HEK293 (cell line): ENCODE measurements around the gene STOX2.

ENCODE experiments used
- EGR2 ChIP-seq: fragments of 450-650 bp; formaldehyde crosslinking; IDR thresholded peaks from 2 replicates; pipeline ENCODE4 v1.5.1; 2016; ENCODE audit warnings: low read depth, missing biosample characterization, missing genetic modification characterization
- KLF1 ChIP-seq: fragments of 450-650 bp; formaldehyde crosslinking; IDR thresholded peaks from 2 replicates; pipeline ENCODE4 v1.5.1; 2016; ENCODE audit warnings: missing biosample characterization, missing genetic modification characterization
- TF ChIP-seq, protein P1 (sequence below): fragments of 450-650 bp; formaldehyde crosslinking; IDR thresholded peaks from 2 replicates; pipeline ENCODE4 v1.5.1; 2016; ENCODE audit warnings: missing biosample characterization, missing genetic modification characterization
- TF ChIP-seq, protein P2 (sequence below): fragments of 450-650 bp; formaldehyde crosslinking; conservative IDR thresholded peaks from 2 replicates; pipeline ENCODE4 v1.5.1; 2016; ENCODE audit warnings: low read depth, missing biosample characterization, missing genetic modification characterization

DNA sequence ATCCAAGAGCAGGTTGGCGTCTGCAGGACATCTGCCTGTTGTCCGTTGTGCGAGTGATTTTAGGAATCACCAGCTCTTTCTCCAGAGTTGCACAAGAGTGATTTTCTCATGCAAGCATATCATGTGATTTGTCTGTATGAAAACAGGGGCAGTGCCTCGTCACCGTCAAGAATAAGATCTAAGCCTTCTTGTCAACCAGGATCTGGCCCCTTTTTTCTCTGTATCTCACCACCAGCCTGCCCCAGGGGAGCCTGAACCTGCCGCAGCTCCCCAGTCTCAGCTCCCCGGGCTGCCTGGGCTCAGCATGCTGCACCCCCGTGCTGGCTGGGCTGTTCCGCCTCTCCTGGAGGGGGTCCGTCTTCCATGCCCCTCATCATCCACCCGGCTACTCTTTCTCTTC lies 90.5 kb downstream of the STOX2 start:
- TF ChIP-seq KLF1 (tag by site-specific recombination) (no peak), EGR2 (tag by site-specific recombination) (no peak)
- TF ChIP-seq, protein P1, sequence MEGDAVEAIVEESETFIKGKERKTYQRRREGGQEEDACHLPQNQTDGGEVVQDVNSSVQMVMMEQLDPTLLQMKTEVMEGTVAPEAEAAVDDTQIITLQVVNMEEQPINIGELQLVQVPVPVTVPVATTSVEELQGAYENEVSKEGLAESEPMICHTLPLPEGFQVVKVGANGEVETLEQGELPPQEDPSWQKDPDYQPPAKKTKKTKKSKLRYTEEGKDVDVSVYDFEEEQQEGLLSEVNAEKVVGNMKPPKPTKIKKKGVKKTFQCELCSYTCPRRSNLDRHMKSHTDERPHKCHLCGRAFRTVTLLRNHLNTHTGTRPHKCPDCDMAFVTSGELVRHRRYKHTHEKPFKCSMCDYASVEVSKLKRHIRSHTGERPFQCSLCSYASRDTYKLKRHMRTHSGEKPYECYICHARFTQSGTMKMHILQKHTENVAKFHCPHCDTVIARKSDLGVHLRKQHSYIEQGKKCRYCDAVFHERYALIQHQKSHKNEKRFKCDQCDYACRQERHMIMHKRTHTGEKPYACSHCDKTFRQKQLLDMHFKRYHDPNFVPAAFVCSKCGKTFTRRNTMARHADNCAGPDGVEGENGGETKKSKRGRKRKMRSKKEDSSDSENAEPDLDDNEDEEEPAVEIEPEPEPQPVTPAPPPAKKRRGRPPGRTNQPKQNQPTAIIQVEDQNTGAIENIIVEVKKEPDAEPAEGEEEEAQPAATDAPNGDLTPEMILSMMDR (tag by site-specific recombination), result no peak
- TF ChIP-seq, protein P2, sequence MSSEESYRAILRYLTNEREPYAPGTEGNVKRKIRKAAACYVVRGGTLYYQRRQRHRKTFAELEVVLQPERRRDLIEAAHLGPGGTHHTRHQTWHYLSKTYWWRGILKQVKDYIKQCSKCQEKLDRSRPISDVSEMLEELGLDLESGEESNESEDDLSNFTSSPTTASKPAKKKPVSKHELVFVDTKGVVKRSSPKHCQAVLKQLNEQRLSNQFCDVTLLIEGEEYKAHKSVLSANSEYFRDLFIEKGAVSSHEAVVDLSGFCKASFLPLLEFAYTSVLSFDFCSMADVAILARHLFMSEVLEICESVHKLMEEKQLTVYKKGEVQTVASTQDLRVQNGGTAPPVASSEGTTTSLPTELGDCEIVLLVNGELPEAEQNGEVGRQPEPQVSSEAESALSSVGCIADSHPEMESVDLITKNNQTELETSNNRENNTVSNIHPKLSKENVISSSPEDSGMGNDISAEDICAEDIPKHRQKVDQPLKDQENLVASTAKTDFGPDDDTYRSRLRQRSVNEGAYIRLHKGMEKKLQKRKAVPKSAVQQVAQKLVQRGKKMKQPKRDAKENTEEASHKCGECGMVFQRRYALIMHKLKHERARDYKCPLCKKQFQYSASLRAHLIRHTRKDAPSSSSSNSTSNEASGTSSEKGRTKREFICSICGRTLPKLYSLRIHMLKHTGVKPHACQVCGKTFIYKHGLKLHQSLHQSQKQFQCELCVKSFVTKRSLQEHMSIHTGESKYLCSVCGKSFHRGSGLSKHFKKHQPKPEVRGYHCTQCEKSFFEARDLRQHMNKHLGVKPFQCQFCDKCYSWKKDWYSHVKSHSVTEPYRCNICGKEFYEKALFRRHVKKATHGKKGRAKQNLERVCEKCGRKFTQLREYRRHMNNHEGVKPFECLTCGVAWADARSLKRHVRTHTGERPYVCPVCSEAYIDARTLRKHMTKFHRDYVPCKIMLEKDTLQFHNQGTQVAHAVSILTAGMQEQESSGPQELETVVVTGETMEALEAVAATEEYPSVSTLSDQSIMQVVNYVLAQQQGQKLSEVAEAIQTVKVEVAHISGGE, result no peak
